Ovary (tissue), 3 donors: ENCODE measurements around the gene ME3.

Experiments
- EP300 ChIP-seq: sonication (generic); formaldehyde crosslinking; IDR thresholded peaks from one replicate; pipeline ENCODE4 v1.6.1; 2017; ENCODE audit warnings: antibody characterized with exemption
- POLR2A ChIP-seq: fragments of 450-650 bp; IDR thresholded peaks from one replicate; pipeline ENCODE4 v1.6.1; 2017; ENCODE audit warnings: antibody characterized with exemption, mild to moderate bottlenecking, moderate library complexity
- TF ChIP-seq, protein P1 (sequence below), 3 donors: fragments of 450-650 bp in 2 of 3; fragments of 200-600 bp in 1 of 3; IDR thresholded peaks; one replicate each; pipeline versions ENCODE4 v1.5.1 to v1.8.0; 2016 to 2022; ENCODE audit warnings: antibody characterized with exemption in 3 of 3, mild to moderate bottlenecking in 1 of 3
- donor health status: DM: no; HTN: no; CAD: no.

- TF ChIP-seq, protein P1, sequence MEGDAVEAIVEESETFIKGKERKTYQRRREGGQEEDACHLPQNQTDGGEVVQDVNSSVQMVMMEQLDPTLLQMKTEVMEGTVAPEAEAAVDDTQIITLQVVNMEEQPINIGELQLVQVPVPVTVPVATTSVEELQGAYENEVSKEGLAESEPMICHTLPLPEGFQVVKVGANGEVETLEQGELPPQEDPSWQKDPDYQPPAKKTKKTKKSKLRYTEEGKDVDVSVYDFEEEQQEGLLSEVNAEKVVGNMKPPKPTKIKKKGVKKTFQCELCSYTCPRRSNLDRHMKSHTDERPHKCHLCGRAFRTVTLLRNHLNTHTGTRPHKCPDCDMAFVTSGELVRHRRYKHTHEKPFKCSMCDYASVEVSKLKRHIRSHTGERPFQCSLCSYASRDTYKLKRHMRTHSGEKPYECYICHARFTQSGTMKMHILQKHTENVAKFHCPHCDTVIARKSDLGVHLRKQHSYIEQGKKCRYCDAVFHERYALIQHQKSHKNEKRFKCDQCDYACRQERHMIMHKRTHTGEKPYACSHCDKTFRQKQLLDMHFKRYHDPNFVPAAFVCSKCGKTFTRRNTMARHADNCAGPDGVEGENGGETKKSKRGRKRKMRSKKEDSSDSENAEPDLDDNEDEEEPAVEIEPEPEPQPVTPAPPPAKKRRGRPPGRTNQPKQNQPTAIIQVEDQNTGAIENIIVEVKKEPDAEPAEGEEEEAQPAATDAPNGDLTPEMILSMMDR (IDR thresholded peaks at IDR 0.05) = no peak
- TF ChIP-seq POLR2A (no peak), EP300 (no peak)
Measured at GRCh38 chr11:86591631-86592030, 80.8 kb downstream of the ME3 start.
